HG02885 (cell line): ENCODE results near the gene TMEM183A.

Experiments
- ATAC-seq: cut with Tn5 transposase; IDR thresholded peaks from one replicate; pipeline ENCODE4 v1.9.1; 2021; ENCODE audit warnings: mild to moderate bottlenecking; ENCODE audit not compliant: unreplicated experiment, poor library complexity

TMEM183A gene

DNA sequence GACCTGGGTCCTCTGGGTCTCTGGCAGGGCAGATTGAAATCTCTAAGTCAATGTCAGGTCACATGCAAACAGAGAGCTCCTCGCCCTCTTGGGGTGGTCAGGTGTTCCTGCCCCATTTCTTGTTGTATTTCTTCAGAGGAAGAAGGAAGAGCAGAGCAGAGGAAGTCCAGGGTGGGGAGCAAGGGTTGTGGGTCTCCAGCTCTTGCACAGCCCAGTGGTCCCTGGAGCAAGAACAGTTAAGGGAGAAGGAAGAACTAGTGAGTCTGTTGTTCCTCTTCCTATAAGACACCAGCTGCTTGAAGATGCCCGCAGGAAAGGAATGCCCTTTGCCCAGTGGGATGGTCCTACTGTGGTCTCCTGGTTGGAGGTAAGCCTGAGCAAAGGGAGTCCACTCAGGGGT, 52.3 kb downstream of the TMEM183A start:
- ATAC-seq = no peak

DNA sequence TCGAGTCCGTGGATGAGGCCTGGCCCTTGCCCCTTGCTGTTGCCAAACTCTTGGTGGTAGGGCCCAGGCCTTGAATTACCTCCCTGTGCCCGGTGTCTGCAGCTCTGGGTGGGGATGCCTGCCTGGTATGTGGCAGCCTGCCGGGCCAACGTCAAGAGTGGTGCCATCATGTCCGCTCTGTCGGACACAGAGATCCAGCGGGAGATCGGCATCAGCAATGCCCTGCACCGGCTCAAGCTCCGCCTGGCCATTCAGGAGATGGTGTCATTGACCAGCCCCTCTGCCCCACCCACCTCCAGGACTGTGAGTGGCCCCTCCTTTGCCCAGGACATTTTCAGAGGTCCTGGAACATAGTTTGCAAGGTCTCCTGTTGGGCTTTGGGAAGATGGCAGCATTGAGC, 52.9 kb downstream of the TMEM183A start:
- ATAC-seq = no peak

DNA sequence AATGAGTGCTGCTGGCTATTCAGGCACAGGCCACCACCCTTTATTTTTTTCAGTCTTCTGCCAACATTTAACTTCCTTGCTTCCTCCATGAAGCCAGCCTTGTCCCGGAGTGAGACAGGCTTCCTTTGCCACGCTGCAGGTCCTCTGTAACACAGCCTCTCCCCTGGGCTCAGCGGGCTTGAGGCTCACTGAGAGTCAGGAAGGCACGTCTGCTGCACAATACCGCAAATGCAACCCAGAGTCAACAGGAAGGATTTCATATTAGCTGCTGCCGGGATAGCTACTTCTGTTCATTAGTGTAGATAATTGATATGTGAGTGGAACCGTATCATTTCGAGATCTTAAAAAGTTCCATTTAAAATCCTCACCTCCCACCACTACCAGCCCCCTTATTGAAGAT, 56.1 kb downstream of the TMEM183A start:
- no peak for ATAC-seq

DNA sequence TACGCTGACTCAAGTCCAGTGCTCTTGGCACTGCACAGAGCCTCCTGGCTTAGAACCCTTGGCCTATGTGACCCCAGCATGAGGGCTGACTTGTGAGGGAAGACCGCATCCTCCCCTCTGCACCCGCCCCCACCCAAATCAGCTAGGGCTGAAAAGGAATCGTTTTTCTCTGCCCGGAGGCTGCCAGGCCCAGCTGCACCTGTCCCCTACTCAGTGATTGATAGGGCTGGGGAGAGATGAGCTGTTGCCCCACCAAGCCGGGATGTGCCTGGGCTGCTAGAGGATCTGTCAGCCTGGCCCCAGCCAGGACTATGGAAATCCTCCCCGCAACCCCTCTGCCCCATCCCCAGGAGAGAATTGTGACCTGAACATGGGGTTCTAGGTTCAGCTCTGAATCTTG, 58.0 kb downstream of the TMEM183A start:
- no peak for ATAC-seq

DNA sequence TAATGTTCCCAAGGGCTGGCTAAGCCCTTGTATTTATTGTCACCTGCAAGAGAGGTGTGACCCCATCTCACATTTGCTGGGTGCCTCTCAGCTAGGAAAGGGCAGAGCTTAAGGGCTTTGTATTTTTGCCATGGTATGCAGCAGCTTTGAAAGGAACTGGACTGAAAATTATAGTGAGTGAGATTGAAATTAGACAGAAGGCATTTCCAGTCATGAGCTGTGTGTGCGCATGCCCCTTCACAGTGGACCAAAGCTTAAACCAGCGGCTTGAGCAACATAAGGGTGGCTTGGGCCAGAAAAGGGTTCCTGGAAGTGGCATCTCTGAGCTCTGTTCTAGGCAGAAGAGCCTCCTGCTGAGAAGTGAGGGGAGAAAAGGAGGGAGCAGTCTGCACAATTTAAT, 58.8 kb downstream of the TMEM183A start:
- ATAC-seq = no peak

DNA sequence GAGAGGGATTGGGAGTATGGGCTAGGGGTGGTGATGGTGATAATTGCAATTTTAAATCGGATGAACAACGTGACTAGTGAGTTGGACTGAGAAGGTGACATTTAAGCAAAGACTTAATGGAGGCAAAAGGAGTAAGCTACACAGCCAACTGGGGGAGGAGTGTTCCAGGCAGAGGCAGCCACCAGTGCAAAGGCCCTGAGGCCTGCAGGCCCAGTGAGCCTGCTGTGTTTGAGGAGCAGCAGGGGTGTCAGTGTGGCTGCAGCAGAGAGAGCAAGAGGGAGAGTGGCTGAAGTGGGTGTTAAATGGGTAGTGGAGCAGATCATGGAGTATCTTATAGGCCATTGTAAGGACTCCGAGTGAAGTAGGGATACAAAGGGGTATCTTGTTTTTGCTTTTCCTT, 59.8 kb downstream of the TMEM183A start:
- no peak for ATAC-seq

DNA sequence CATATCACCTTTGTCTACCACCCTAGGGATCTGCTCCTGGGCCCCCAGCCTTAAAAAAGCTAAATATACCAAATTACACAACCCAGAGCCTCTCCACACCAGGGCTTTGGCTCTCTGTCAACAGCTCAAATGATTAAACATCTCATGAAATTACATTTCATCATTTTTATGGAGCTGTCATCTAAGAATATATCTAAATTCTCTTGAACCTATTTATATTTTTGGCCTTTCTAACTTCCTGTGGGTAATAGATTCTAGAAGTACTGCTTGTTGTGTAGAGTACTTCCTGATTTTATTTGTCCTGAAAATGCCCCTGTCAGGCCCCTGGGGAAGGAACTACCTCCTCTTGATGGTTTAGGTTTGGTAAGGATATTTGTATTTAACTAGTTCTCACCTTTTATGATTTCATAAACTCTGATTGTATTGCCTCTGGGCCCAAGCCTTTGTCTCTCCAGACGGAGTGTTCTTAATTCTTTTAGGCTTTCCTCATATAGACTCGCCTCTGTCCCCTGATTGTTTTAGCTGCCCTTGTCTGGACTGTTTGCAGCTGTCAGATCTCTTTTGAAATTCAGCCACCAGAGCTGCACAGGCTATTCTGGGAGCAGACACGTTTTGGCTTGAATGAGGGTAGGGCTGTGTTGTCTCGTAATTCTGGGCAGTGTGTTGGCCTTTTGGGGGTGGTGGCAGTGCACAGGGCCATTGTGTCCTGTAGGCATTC, 62.0 kb downstream of the TMEM183A start:
- no peak for ATAC-seq

DNA sequence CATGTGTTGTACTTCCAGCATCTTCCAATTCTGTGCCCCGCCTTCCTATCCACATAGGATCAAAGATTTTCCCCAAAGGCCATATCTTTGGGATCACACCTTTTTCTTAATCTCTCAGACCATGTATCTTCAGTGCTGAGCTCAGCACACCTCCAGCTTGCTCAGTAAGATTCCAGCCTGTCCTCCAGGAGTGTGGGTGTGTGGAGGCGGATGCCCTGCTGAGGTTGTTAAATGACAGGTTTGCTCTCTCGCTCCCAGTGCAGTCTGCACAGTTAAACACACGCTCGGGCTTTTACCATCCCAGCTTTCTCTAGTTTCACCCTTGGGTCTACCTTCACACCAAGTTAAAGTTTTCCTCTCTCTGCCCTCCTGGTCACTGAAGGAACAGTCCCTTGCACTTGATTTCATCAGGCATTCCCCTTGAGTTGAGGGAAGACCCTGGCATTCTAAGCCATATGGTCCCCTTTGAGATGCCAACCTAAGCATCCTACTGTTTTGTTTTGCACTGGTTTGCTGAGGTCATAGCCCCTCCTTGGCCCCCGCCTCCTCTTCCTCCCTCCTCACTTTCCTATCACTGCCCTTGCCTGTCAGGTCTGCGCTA, 64.9 kb downstream of the TMEM183A start:
- ATAC-seq = no peak

DNA sequence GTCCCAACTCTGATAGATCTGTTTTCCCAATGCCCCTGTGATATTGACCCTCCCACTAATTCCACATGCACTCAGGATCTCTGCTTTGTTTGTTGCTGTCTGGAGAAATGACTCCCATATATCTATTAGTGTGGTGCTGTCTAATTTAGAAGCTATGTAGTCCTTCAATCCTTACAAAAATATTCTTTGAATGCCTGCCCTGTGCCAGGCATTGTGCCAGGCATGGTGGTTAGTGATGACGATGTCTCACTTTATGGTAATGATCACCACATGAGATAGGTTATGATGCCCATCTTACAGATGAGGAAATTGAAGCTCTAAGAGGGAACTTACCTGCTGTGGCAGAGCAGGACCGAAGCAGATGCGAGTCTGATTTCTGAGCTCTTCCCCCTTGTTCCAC, 65.7 kb downstream of the TMEM183A start:
- ATAC-seq = no peak

DNA sequence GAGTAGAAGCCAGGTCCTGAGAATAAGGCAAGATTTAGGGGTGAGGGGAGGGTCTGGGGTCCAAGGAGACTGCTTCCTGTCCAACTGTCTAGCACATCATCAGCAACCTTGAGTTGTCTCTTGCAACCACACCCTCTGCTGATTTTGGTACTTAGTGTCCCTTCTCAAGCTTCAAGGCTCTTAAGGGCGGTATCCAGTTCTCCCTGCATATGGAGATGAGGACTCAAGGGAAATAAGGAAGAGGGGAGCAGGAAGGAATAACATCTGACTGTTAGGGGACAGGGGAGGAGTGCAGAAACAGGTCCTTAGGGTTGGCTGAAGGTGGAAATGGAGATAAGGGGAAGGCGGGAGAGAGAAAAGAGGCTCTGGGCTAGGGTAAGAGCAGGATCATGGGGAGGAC, 66.3 kb downstream of the TMEM183A start:
- no peak for ATAC-seq
